Endothelial cell of umbilical vein (primary cell): ENCODE data around the gene USP11. TPM values are rescaled to one million over a fixed set of nuclear protein-coding genes. Genes with fewer than 3 reads are reported as not detected.

ENCODE experiments used
- BruUV-seq: library from RNA; stranded (reverse); fragments of 400-500 nt; replicated peaks from 2 replicates; lab custom pipeline; 2021; lab: Mats Ljungman, UMichigan
- CTCF ChIA-PET: fragments of 300-600, 350-600 bp; sonication (Branson Sonifier 250); formaldehyde crosslinking; loops from one replicate; lab custom pipeline; 2021; ENCODE audit warnings: antibody characterized with exemption, inconsistent platforms; lab: Charles Lee
- POLR2A ChIA-PET: fragments of 300-600, 350-600 bp; sonication (Branson Sonifier 250); formaldehyde crosslinking; loops from one replicate; lab custom pipeline; 2021; ENCODE audit warnings: antibody characterized with exemption, inconsistent platforms; lab: Charles Lee
- DNase-seq: peaks from one replicate; pipeline ENCODE4 v3.0.0-alpha.2; 2011; ENCODE audit warnings: low read depth, low spot score
- FAIRE-seq: peaks from 2 replicates; lab custom pipeline; 2011; peaks lifted over from hg19 to GRCh38; lab: Jason Lieb, UNC
- H2AFZ ChIP-seq: 2 replicates; pipeline ENCODE4 v1.6.0; 2012; ENCODE audit warnings: low read depth, low read length, control low read depth, inconsistent platforms
- H3K27ac ChIP-seq: 2 replicates; pipeline ENCODE4 v1.5.1; 2011; ENCODE audit warnings: low read depth, mild to moderate bottlenecking, control low read depth, low read length, moderate library complexity; ENCODE audit not compliant: insufficient read depth
- H3K27me3 ChIP-seq, 2 experiments: 2 replicates each; pipeline versions ENCODE4 v1.6.0 to v1.6.1; 2011; ENCODE audit warnings: low read length in 2 of 2, mixed read lengths in 1 of 2; ENCODE audit not compliant: control insufficient read depth in 2 of 2, insufficient read depth in 2 of 2
- H3K36me3 ChIP-seq, 2 experiments: 2 replicates in 1 of 2; 3 replicates in 1 of 2; pipeline ENCODE4 v1.5.1; 2011; ENCODE audit warnings: low read length in 2 of 2, mild to moderate bottlenecking in 1 of 2, moderate library complexity in 1 of 2; ENCODE audit not compliant: control insufficient read depth in 2 of 2, insufficient read depth in 2 of 2; ENCODE audit errors: extremely low read depth in 1 of 2
- H3K4me1 ChIP-seq: 3 replicates; pipeline ENCODE4 v1.5.1; 2011; ENCODE audit warnings: mild to moderate bottlenecking, low read length; ENCODE audit not compliant: control insufficient read depth, insufficient read depth; ENCODE audit errors: extremely low read depth
- H3K4me2 ChIP-seq: 2 replicates; pipeline ENCODE4 v1.6.1; 2011; ENCODE audit warnings: low read length, control low read depth, mixed read lengths; ENCODE audit not compliant: insufficient read depth
- H3K4me3 ChIP-seq, 3 experiments: fragments of 200-600 bp in 1 of 3; sonication (generic), shearing (Covaris generic) in 1 of 3; replicated peaks in 1 of 3; 2 replicates each; pipeline ENCODE4 v1.5.1; 2011 to 2016; ENCODE audit warnings: control low read depth in 3 of 3, low read length in 3 of 3, mild to moderate bottlenecking in 2 of 3, inconsistent platforms in 1 of 3, low read depth in 1 of 3, moderate library complexity in 1 of 3; ENCODE audit not compliant: insufficient read depth in 1 of 3
- H3K79me2 ChIP-seq: 2 replicates; pipeline ENCODE4 v1.6.0; 2012; ENCODE audit warnings: low read length, inconsistent platforms; ENCODE audit not compliant: control insufficient read depth, insufficient read depth
- H3K9ac ChIP-seq: replicated peaks from 2 replicates; pipeline ENCODE3; 2011; ENCODE audit warnings: low read length, control low read depth; ENCODE audit not compliant: insufficient read depth; ENCODE audit errors: extremely low read depth
- H3K9me1 ChIP-seq: replicated peaks from 3 replicates; pipeline ENCODE4 v1.6.0; 2011; ENCODE audit warnings: mild to moderate bottlenecking, low read length; ENCODE audit not compliant: control insufficient read depth, insufficient read depth; ENCODE audit errors: extremely low read depth
- H3K9me3 ChIP-seq: replicated peaks from 2 replicates; pipeline ENCODE4 v1.5.1; 2012; ENCODE audit warnings: low read length, inconsistent platforms; ENCODE audit not compliant: control insufficient read depth, insufficient read depth
- H4K20me1 ChIP-seq: replicated peaks from 2 replicates; pipeline ENCODE3; 2011; ENCODE audit warnings: mild to moderate bottlenecking, low read length; ENCODE audit not compliant: control insufficient read depth, insufficient read depth; ENCODE audit errors: extremely low read depth
- EZH2 ChIP-seq: IDR thresholded peaks from 2 replicates; pipeline ENCODE4 v1.6.1; 2012; ENCODE audit warnings: borderline replicate concordance, low read depth, mild to moderate bottlenecking, moderate library complexity, low read length, inconsistent platforms; ENCODE audit not compliant: severe bottlenecking
- FOS ChIP-seq: IDR thresholded peaks from 2 replicates; pipeline ENCODE4 v1.6.1; 2011; ENCODE audit warnings: mild to moderate bottlenecking, low read length, moderate library complexity, borderline replicate concordance; ENCODE audit not compliant: insufficient read depth
- GATA2 ChIP-seq: IDR thresholded peaks from 2 replicates; pipeline ENCODE4 v1.7.0; 2011; ENCODE audit warnings: low read depth, mild to moderate bottlenecking, moderate library complexity, mixed read lengths, low read length; ENCODE audit not compliant: insufficient read length, insufficient read depth
- JUN ChIP-seq: IDR thresholded peaks from 2 replicates; pipeline ENCODE4 v1.6.1; 2011; ENCODE audit warnings: borderline replicate concordance, low read depth; ENCODE audit not compliant: insufficient read length, insufficient read depth
- MYC ChIP-seq: IDR thresholded peaks from one replicate; pipeline ENCODE4 v1.6.1; 2011; ENCODE audit warnings: mild to moderate bottlenecking, low read depth, low read length
- POLR2AphosphoS5 ChIP-seq: IDR thresholded peaks from 2 replicates; pipeline ENCODE4 v1.6.1; 2012; ENCODE audit warnings: low read depth, mild to moderate bottlenecking, control low read depth, low read length, moderate library complexity; ENCODE audit not compliant: insufficient read depth
- dilution Hi-C: fragments of 300-500 bp; cut with MboI; formaldehyde crosslinking; loops from one replicate; pipeline ENCODE4 v1.15.0; 2019; ENCODE audit warnings: low sequenced_read_pairs; ENCODE audit not compliant: extremely low pct_ligation_motif_present
- intact Hi-C: fragments of 100-400 bp; cut with micrococcal nuclease; formaldehyde crosslinking; loops from one replicate; pipeline ENCODE4 v1.10.0; 2022
- polyA plus RNA-seq, 4 experiments: library from polyadenylated mRNA; depleted of rRNA in 3 of 4; stranded (reverse) in 3 of 4; unstranded in 1 of 4; fragments of >200 nt; gene quantifications; 2 replicates each; pipeline versions ENCODE4 v1.2.1 to v1.2.3, GENCODE V29; 2011 to 2012; ENCODE audit warnings: missing spikeins in 1 of 4
- total RNA-seq: library from RNA; stranded (reverse); gene quantifications from 2 replicates; pipeline ENCODE4 v1.2.3, GENCODE V29; 2021
- TF ChIP-seq, protein P1 (sequence below), 2 donors: IDR thresholded peaks; 1 replicate in 1 of 2; 2 replicates in 1 of 2; pipeline ENCODE4 v1.5.1; 2011; ENCODE audit warnings: low read length in 2 of 2, mild to moderate bottlenecking in 2 of 2, moderate library complexity in 2 of 2, control low read depth in 1 of 2, inconsistent platforms in 1 of 2, low read depth in 1 of 2; ENCODE audit not compliant: insufficient read depth in 1 of 2; ENCODE audit errors: extremely low read depth in 1 of 2

USP11 gene
- total and polyA plus RNA-seq, 2 donors (not counting 3 experiments of a cell fraction or from before 2014, with no cell fraction given), result 24.0 to 36.4 TPM

DNA sequence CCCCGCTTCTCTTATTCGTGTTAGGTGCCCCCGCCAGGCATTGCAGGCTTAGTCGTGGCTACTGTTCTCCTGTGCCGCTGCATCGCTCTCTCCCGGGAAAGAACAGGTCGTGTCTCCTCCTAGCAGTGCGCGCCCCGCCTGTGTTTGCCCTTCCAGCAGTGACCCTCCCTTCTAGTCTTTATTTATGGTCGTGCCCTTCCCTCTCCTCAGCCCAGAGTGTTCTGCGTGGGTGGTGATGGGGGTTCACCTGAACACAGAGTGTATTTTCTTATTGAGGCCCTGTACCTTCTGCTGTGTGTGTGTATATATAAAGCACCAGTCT, 15.2 kb downstream of the USP11 start:
- DNase-seq (no peak), FAIRE-seq (no peak)
- Histone ChIP-seq H3K9me3 (no peaks in the 10 kb centered on the region), H3K36me3 (peaks cover 0 to 9% of the 10 kb centered on the region in 2 experiments), H3K9me1 (no peaks in the 10 kb centered on the region), H3K9ac (no peak overlapping the region), H3K27me3 (no peaks in the 10 kb centered on the region), H2AFZ (no peak overlapping the region), H3K79me2 (no peaks in the 10 kb centered on the region), H3K27ac (no peak overlapping the region), H3K4me2 (no peak overlapping the region), H3K4me1 (no peaks in the 10 kb centered on the region), H3K4me3 (no peak overlapping the region), H4K20me1 (no peaks in the 10 kb centered on the region)
- ChIA-PET CTCF (no interaction called here), POLR2A (no interaction called here)
- dilution Hi-C loops (no loop called here), intact Hi-C loops (no loop called here)
- no TSS peak for BruUV-seq
- TF ChIP-seq MYC, result no peak

DNA sequence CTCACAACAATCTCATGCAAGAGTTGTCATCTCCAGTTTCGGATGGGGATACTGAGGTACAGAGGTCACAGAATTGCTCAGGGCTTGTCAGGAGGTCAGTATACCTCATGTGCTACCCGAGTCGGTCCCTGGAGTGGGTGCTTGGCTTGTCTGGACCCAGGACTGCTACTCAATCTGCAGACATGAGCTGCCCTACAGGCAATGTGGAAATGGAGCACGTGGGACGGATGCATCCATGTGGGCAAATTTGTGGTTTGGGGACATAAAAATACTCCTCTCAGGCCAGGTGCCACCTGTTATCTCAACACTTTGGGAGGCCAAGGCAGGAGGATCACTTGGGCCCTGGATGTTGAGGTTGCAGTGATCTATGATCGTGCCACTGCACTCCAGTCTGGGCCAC, 15.8 kb downstream of the USP11 start:
- no peak for TF ChIP-seq JUN
- TF ChIP-seq, protein P1, sequence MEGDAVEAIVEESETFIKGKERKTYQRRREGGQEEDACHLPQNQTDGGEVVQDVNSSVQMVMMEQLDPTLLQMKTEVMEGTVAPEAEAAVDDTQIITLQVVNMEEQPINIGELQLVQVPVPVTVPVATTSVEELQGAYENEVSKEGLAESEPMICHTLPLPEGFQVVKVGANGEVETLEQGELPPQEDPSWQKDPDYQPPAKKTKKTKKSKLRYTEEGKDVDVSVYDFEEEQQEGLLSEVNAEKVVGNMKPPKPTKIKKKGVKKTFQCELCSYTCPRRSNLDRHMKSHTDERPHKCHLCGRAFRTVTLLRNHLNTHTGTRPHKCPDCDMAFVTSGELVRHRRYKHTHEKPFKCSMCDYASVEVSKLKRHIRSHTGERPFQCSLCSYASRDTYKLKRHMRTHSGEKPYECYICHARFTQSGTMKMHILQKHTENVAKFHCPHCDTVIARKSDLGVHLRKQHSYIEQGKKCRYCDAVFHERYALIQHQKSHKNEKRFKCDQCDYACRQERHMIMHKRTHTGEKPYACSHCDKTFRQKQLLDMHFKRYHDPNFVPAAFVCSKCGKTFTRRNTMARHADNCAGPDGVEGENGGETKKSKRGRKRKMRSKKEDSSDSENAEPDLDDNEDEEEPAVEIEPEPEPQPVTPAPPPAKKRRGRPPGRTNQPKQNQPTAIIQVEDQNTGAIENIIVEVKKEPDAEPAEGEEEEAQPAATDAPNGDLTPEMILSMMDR (IDR thresholded peaks at IDR 0.05; ENCODE audit: extremely low read depth in 1 of 2, insufficient read depth in 1 of 2, low read depth in 1 of 2, low read length in 2 of 2), result no peak
- no peak for TF ChIP-seq EZH2
- no peak for TF ChIP-seq MYC
- no peak for TF ChIP-seq POLR2AphosphoS5
- TF ChIP-seq GATA2, result no peak
- TF ChIP-seq FOS, result no peak
- Histone ChIP-seq H3K4me3 (no peak overlapping the region), H3K4me1 (no peaks in the 10 kb centered on the region), H4K20me1 (no peaks in the 10 kb centered on the region), H3K9me3 (no peaks in the 10 kb centered on the region), H3K27me3 (no peaks in the 10 kb centered on the region), H3K36me3 (peaks cover 0 to 8% of the 10 kb centered on the region in 2 experiments), H3K79me2 (no peaks in the 10 kb centered on the region), H3K4me2 (no peak overlapping the region), H3K27ac (no peak overlapping the region), H3K9ac (no peak overlapping the region), H3K9me1 (no peaks in the 10 kb centered on the region), H2AFZ (no peak overlapping the region)
- dilution Hi-C loops, result no loop called here
- ChIA-PET CTCF (no interaction called here), POLR2A (no interaction called here)
- intact Hi-C loops, result no loop called here
- no TSS peak for BruUV-seq
- no peak for FAIRE-seq
- no peak for DNase-seq
